K562 (cell line): ENCODE results near the gene SRP9. TPM values are rescaled to one million over a fixed set of nuclear protein-coding genes. Genes with fewer than 3 reads are reported as not detected.

ENCODE experiments used
- CEBPG ChIP-seq, 3 experiments: fragments of 200-800 bp in 1 of 3; sonication (Bioruptor generic) in 1 of 3; sonication (generic) in 1 of 3; formaldehyde crosslinking in 1 of 3; IDR thresholded peaks in 2 of 3; conservative IDR thresholded peaks in 1 of 3; 2 replicates each; pipeline versions ENCODE4 v1.6.1 to v1.8.0; 2016 to 2022; ENCODE audit warnings: missing compliant biosample characterization in 2 of 3, missing genetic modification characterization in 2 of 3, mild to moderate bottlenecking in 1 of 3, missing genetic modification reagents in 1 of 3
- CSDE1 ChIP-seq, 2 experiments: fragments of 450-650 bp; IDR thresholded peaks; 2 replicates each; pipeline ENCODE4 v1.6.1; 2016; ENCODE audit warnings: mild to moderate bottlenecking in 1 of 2
- DEAF1 ChIP-seq: fragments of 450-650 bp; formaldehyde crosslinking; IDR thresholded peaks from 2 replicates; pipeline ENCODE4 v1.4.0; 2020; ENCODE audit warnings: mild to moderate bottlenecking, moderate library complexity
- FOSL1 ChIP-seq: fragments of 200-800 bp; sonication (Bioruptor generic); conservative IDR thresholded peaks from 2 replicates; pipeline ENCODE4 v1.6.1; 2016; ENCODE audit warnings: missing genetic modification characterization, missing compliant biosample characterization
- NR2C2 ChIP-seq, 2 experiments: fragments of 200-800 bp in 1 of 2; sonication (Bioruptor generic) in 1 of 2; sonication (generic) in 1 of 2; formaldehyde crosslinking in 1 of 2; IDR thresholded peaks; 2 replicates each; pipeline versions ENCODE4 v1.6.1 to v1.8.0; 2016 to 2022; ENCODE audit warnings: mild to moderate bottlenecking in 1 of 2, missing compliant biosample characterization in 1 of 2, missing genetic modification characterization in 1 of 2, missing genetic modification reagents in 1 of 2
- RBM22 ChIP-seq: fragments of 200-400 bp; formaldehyde crosslinking; IDR thresholded peaks from 2 replicates; pipeline ENCODE4 v1.6.1; 2018; ENCODE audit warnings: low read length, low read depth; ENCODE audit not compliant: poor library complexity, severe bottlenecking
- TAF7 ChIP-seq: fragments of 450-650 bp; IDR thresholded peaks from 2 replicates; pipeline ENCODE4 v1.6.1; 2016; ENCODE audit warnings: missing genetic modification characterization, missing compliant biosample characterization
- YY1 ChIP-seq, 3 experiments: IDR thresholded peaks; 2 replicates each; pipeline ENCODE4 v1.6.1; 2011; ENCODE audit warnings: low read length in 2 of 3, mild to moderate bottlenecking in 2 of 3, moderate library complexity in 2 of 3, borderline replicate concordance in 1 of 3, control low read depth in 1 of 3, low read depth in 1 of 3; ENCODE audit not compliant: insufficient read depth in 3 of 3, insufficient replicate concordance in 2 of 3, control insufficient read depth in 1 of 3, insufficient read length in 1 of 3; ENCODE audit errors: extremely low read depth in 1 of 3
- ZNF318 ChIP-seq, 2 experiments: fragments of 450-650 bp; IDR thresholded peaks; 2 replicates each; pipeline ENCODE4 v1.6.1; 2016; ENCODE audit warnings: mild to moderate bottlenecking in 2 of 2, borderline replicate concordance in 1 of 2, low read depth in 1 of 2, moderate library complexity in 1 of 2
- polyA plus RNA-seq, 8 experiments: library from polyadenylated mRNA; depleted of rRNA in 4 of 8; stranded (reverse) in 5 of 8; unstranded in 3 of 8; fragments of >200 nt; fragmentation: Nextera tagmentation in 2 of 8; fragmentation: Illumina TruSeq in 1 of 8; extraction: Ambion mirVana in 2 of 8; extraction: Trizol in 1 of 8; gene quantifications; 2 replicates each; pipeline versions ENCODE4 v1.2.1 to v1.2.3, GENCODE V29; 2011 to 2014; ENCODE audit warnings: inconsistent platforms in 1 of 8, missing spikeins in 1 of 8
- total RNA-seq, 7 experiments: library from RNA; depleted of rRNA in 6 of 7; stranded (reverse); fragments of >200 nt in 6 of 7; fragmentation: Illumina TruSeq in 2 of 7; extraction: Trizol in 2 of 7; gene quantifications; 2 replicates each; pipeline versions ENCODE4 v1.2.1 to v1.2.3, GENCODE V29; 2011 to 2021; ENCODE audit warnings: low replicate concordance in 1 of 7
- TF ChIP-seq, protein P1 (sequence below): IDR thresholded peaks from 3 replicates; pipeline ENCODE4 v1.6.1; 2011; ENCODE audit warnings: borderline replicate concordance, mild to moderate bottlenecking, moderate library complexity; ENCODE audit not compliant: insufficient read length; ENCODE audit errors: extremely low read depth
- TF ChIP-seq, protein P2 (sequence below): fragments of 250-450 bp; sonication (Bioruptor Pico); IDR thresholded peaks from 2 replicates; pipeline ENCODE4 v1.9.0; 2021; ENCODE audit warnings: mild to moderate bottlenecking

Gene SRP9
- total and polyA plus RNA-seq, 9 of the 15 experiments (the other 6 are each of a cell fraction or from before 2014, with no cell fraction given): 273 to 1,892 (median 668) TPM

- no peak for TF ChIP-seq TAF7
- no peak for TF ChIP-seq NR2C2 (CRISPR knock-in tag; IDR thresholded peaks at IDR 0.05)
- 0 out of 2 replicates have a peak, but pooled peaks have one; percentile 6 for TF ChIP-seq NR2C2 (tag; IDR thresholded peaks at IDR 0.05)
- TF ChIP-seq RBM22: no peak
- TF ChIP-seq, protein P1, sequence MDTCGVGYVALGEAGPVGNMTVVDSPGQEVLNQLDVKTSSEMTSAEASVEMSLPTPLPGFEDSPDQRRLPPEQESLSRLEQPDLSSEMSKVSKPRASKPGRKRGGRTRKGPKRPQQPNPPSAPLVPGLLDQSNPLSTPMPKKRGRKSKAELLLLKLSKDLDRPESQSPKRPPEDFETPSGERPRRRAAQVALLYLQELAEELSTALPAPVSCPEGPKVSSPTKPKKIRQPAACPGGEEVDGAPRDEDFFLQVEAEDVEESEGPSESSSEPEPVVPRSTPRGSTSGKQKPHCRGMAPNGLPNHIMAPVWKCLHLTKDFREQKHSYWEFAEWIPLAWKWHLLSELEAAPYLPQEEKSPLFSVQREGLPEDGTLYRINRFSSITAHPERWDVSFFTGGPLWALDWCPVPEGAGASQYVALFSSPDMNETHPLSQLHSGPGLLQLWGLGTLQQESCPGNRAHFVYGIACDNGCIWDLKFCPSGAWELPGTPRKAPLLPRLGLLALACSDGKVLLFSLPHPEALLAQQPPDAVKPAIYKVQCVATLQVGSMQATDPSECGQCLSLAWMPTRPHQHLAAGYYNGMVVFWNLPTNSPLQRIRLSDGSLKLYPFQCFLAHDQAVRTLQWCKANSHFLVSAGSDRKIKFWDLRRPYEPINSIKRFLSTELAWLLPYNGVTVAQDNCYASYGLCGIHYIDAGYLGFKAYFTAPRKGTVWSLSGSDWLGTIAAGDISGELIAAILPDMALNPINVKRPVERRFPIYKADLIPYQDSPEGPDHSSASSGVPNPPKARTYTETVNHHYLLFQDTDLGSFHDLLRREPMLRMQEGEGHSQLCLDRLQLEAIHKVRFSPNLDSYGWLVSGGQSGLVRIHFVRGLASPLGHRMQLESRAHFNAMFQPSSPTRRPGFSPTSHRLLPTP: no peak
- TF ChIP-seq, protein P2, sequence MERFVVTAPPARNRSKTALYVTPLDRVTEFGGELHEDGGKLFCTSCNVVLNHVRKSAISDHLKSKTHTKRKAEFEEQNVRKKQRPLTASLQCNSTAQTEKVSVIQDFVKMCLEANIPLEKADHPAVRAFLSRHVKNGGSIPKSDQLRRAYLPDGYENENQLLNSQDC (CRISPR knock-in tag): no peak
- TF ChIP-seq DEAF1 (CRISPR knock-in tag): peak; percentile 51; the same call in 1 of the 2 replicates
- no peak for TF ChIP-seq ZNF318 (IDR thresholded peaks at IDR 0.05; ENCODE audit: borderline replicate concordance in 1 of 2, low read depth in 1 of 2)
- no peak for TF ChIP-seq CEBPG (CRISPR knock-in tag; IDR thresholded peaks at IDR 0.05)
- TF ChIP-seq CEBPG (tag; conservative IDR thresholded peaks at IDR 0.05 in 1 of 2, IDR thresholded peaks at IDR 0.05 in 1 of 2): no peak
- TF ChIP-seq FOSL1 (tag): peak; percentile 21; the same call in 1 of the 2 replicates
- TF ChIP-seq CSDE1 (IDR thresholded peaks at IDR 0.05): no peak
- TF ChIP-seq YY1 (IDR thresholded peaks at IDR 0.05; ENCODE audit: borderline replicate concordance in 1 of 3, control insufficient read depth in 1 of 3, extremely low read depth in 1 of 3, insufficient read depth in 3 of 3, insufficient read length in 1 of 3, insufficient replicate concordance in 2 of 3, low read depth in 1 of 3, low read length in 2 of 3): no peak
These were observed 677 bp downstream of the SRP9 start (continued) for GRCh38 chr1:225778337-225778669.
